ENCODE results near the gene TOM1L2. TPM values are rescaled to one million over a fixed set of nuclear protein-coding genes. Genes with fewer than 3 reads are reported as not detected.

The TOM1L2 gene
- total and polyA plus RNA-seq, 12 donors = 29.6 to 437 (median 67.7) TPM

DNA sequence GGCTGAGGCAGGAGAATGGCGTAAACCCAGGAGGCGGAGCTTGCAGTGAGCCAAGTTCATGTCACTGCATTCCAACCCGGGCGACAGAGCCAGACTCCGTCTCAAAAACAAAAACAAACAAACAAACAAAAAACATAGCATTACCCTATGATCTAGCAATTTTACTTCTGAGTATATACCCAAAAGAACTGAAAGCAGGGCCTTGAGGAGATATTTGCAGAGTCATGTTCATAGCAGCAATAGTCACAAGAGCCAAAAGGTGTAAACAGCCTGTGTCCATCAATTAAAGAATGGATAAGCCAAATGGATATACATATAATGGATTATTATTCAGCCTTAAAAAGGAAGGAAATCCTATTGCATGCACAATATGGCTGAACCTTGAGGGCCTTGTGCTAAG is 63.1 kb downstream of the TOM1L2 start:
- intact Hi-C loops (cut with DNase I) = no loop called here
- H3K36me3 ChIP-seq (replicated peaks in 1 of 2) = no peaks in the 10 kb centered on the region
- TF ChIP-seq, protein P1, sequence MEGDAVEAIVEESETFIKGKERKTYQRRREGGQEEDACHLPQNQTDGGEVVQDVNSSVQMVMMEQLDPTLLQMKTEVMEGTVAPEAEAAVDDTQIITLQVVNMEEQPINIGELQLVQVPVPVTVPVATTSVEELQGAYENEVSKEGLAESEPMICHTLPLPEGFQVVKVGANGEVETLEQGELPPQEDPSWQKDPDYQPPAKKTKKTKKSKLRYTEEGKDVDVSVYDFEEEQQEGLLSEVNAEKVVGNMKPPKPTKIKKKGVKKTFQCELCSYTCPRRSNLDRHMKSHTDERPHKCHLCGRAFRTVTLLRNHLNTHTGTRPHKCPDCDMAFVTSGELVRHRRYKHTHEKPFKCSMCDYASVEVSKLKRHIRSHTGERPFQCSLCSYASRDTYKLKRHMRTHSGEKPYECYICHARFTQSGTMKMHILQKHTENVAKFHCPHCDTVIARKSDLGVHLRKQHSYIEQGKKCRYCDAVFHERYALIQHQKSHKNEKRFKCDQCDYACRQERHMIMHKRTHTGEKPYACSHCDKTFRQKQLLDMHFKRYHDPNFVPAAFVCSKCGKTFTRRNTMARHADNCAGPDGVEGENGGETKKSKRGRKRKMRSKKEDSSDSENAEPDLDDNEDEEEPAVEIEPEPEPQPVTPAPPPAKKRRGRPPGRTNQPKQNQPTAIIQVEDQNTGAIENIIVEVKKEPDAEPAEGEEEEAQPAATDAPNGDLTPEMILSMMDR (IDR thresholded peaks at IDR 0.05) = no peak
- no peak for TF ChIP-seq POLR2A (IDR thresholded peaks at IDR 0.05)
- WGBS, 4 donors = 91 to 95% (median 93%) methylated on average over 5 of the region's 5 CpGs
- no peaks in the 10 kb centered on the region for H3K9me3 ChIP-seq (replicated peaks in 1 of 3)
- H3K27ac ChIP-seq = no peak overlapping the region
- DNase-seq = no peak
- no peaks in the 10 kb centered on the region for H3K27me3 ChIP-seq
- H3K4me3 ChIP-seq = no peak overlapping the region
- H3K4me1 ChIP-seq (replicated peaks in 1 of 2) = peaks cover 7 to 25% of the 10 kb centered on the region in 2 donors

DNA sequence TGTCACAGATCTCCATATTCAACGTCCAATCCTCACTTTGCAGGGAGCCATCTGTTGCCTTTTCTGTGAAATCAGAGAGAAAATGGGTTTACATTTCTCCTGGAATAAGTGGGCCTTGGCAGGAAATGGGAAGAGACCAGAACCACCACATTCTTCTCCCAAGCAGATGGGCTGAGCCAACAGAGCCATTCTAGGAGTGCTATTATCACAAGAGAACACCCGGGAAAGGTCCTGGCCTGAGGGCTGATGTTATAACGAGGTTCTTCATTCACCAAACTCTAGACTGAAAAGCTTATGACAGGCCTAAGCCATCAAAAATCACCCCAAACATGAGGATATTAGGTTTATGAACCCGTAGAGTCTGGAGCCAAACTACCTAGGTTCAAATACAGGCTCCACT is 64.7 kb downstream of the TOM1L2 start:
- Histone ChIP-seq H3K27me3 (no peaks in the 10 kb centered on the region), H3K4me1 (replicated peaks in 1 of 2) (peaks cover 0 to 18% of the 10 kb centered on the region in 2 donors), H3K4me3 (no peak overlapping the region), H3K36me3 (replicated peaks in 1 of 2) (no peaks in the 10 kb centered on the region), H3K27ac (peak overlapping the region in 2 of 5 donors; percentile 6 to 56), H3K9me3 (replicated peaks in 1 of 3) (no peaks in the 10 kb centered on the region)
- intact Hi-C loops (cut with DNase I) = no loop called here
- DNase-seq = no peak
- TF ChIP-seq POLR2A (IDR thresholded peaks at IDR 0.05) = no peak
- TF ChIP-seq, protein P1 (IDR thresholded peaks at IDR 0.05) = no peak
- 85 to 88% (median 87%) methylated on average over 4 of the region's 4 CpGs for WGBS, 4 donors

DNA sequence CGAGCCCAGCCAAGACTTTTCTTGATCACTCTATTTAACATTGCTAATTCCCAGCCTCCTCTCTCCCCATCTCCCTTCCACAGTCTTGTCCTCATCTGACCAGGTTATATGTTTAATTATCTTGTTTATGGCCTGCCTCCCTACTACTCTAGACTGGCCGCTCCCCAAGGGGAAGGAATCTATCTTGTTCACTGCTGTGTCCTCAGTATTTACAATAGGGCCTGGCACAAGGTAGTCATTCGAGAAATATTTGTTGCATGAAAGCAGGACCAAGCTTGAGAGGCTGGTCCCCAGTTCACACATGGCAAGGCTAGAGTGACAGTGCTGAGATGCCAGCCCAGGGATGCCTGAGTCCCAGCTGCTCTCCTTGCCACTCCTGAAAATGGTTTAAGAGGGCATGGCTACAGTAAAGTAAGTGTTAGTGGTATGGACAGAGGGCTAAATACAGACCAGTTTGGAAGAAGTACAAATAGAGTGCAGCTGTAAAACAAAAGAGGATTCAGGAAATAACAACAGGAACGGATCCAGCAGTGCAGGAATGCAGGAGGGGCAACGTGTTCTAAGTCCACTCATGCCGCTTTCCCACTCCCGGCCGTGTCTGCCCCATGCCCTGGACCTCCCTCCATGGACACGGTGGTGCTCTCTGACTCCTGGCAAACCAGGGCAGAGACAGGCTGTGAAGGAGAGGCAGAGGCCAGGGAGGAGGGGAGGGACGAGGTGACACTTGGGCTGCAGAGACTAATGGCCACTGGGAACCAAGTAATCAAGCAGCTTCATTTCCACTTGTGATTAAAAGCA is 65.6 kb downstream of the TOM1L2 start:
- Histone ChIP-seq H3K36me3 (replicated peaks in 1 of 2) (no peaks in the 10 kb centered on the region), H3K4me1 (replicated peaks in 1 of 2) (peaks cover 3 to 26% of the 10 kb centered on the region in 2 donors), H3K4me3 (no peak overlapping the region), H3K27ac (peak overlapping the region in 1 of 5 donors; percentile 56), H3K27me3 (no peaks in the 10 kb centered on the region), H3K9me3 (replicated peaks in 1 of 3) (no peaks in the 10 kb centered on the region)
- DNase-seq = no peak
- 52 to 74% (median 68%) methylated on average over 10 of the region's 10 CpGs for WGBS, 4 donors
- no peak for TF ChIP-seq POLR2A (IDR thresholded peaks at IDR 0.05)
- TF ChIP-seq, protein P1 (IDR thresholded peaks at IDR 0.05) = no peak
- intact Hi-C loops (cut with DNase I) = no loop called here

DNA sequence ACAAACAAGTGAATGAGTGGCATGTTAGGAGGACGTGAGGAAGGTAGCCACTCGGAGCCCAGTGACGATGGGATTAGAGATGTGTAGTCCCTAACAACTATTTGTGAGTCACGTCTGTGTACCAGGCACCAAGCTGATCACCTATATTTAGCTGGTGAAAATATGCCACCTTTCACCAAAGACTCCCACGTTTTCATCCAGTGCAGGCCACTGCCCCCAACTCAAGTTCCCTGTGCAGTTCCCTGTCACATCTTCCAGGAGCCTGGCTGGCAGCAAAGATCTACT is 67.2 kb downstream of the TOM1L2 start:
- H3K36me3 ChIP-seq (replicated peaks in 1 of 2) = no peaks in the 10 kb centered on the region
- H3K27ac ChIP-seq = peak overlapping the region in 1 of 5 donors; percentile 14
- WGBS, 4 donors = 91 to 100% (median 94%) methylated on average over 5 of the region's 5 CpGs
- no peak for DNase-seq
- H3K9me3 ChIP-seq (replicated peaks in 1 of 3) = no peaks in the 10 kb centered on the region
- intact Hi-C loops (cut with DNase I) = no loop called here
- H3K4me3 ChIP-seq = no peak overlapping the region
- peaks cover 13 to 36% of the 10 kb centered on the region in 2 donors for H3K4me1 ChIP-seq (replicated peaks in 1 of 2)
- TF ChIP-seq, protein P1 (IDR thresholded peaks at IDR 0.05) = no peak
- TF ChIP-seq POLR2A (IDR thresholded peaks at IDR 0.05) = no peak
- no peaks in the 10 kb centered on the region for H3K27me3 ChIP-seq

Measured in adrenal gland (tissue), 12 donors.